B cell (primary cell): ENCODE data around the gene C1orf115. TPM values are rescaled to one million over a fixed set of nuclear protein-coding genes. Genes with fewer than 3 reads are reported as not detected.
A peak's percentile ranks its signal among the peaks of the same experiment; 100 is the strongest.

Experiments used
- ATAC-seq: fragments of 200-7000 bp; cut with Tn5 transposase; one replicate; pipeline ENCODE4 v1.10.0; 2021; ENCODE audit warnings: low read depth, mild to moderate bottlenecking, moderate number of reproducible peaks, moderate library complexity
- CTCF ChIA-PET: fragments of 350-600 bp; sonication (Branson Sonifier 250); formaldehyde crosslinking; loops from one replicate; lab custom pipeline; 2021; ENCODE audit warnings: antibody characterized with exemption, inconsistent platforms; lab: Charles Lee
- POLR2A ChIA-PET: fragments of 350-600 bp; sonication (Branson Sonifier 250); formaldehyde crosslinking; loops from one replicate; lab custom pipeline; 2021; ENCODE audit warnings: antibody characterized with exemption; lab: Charles Lee
- DNase-seq: peaks from one replicate; pipeline ENCODE4 v3.0.0; 2013
- H2AFZ ChIP-seq: 2 replicates; pipeline ENCODE4 v1.6.1; 2012; ENCODE audit warnings: mild to moderate bottlenecking, low read depth, low read length; ENCODE audit not compliant: insufficient read depth, poor library complexity, severe bottlenecking
- H3K27ac ChIP-seq, 2 donors: 1 replicate in 1 of 2; 2 replicates in 1 of 2; pipeline ENCODE4 v1.5.1; 2012 to 2013; ENCODE audit warnings: low read length in 2 of 2, mild to moderate bottlenecking in 2 of 2, moderate library complexity in 1 of 2
- H3K27me3 ChIP-seq, 4 experiments: fragments of 200-600 bp in 1 of 4; sonication (generic) in 1 of 4; replicated peaks in 1 of 4; 1 replicate in 2 of 4; 2 replicates in 2 of 4; pipeline versions ENCODE4 v1.6.1 to v1.7.0; 2013 to 2016; ENCODE audit warnings: low read length in 3 of 4, mild to moderate bottlenecking in 2 of 4, mixed read lengths in 1 of 4, moderate library complexity in 1 of 4; ENCODE audit not compliant: insufficient read depth in 4 of 4, control insufficient read depth in 3 of 4; ENCODE audit errors: control extremely low read depth in 1 of 4
- H3K36me3 ChIP-seq, 2 experiments: replicated peaks in 1 of 2; 1 replicate in 1 of 2; 2 replicates in 1 of 2; pipeline versions ENCODE4 v1.6.1 to v1.7.1; 2013; ENCODE audit warnings: low read length in 1 of 2; ENCODE audit not compliant: insufficient read depth in 2 of 2, control insufficient read depth in 1 of 2; ENCODE audit errors: control extremely low read depth in 1 of 2, extremely low read depth in 1 of 2
- H3K4me1 ChIP-seq, 2 donors: fragments of 200-600 bp in 1 of 2; sonication (generic) in 1 of 2; 1 replicate in 1 of 2; 2 replicates in 1 of 2; pipeline versions ENCODE4 v1.5.1 to v1.6.1; 2013 to 2017; ENCODE audit warnings: low read length in 2 of 2; ENCODE audit not compliant: control insufficient read depth in 2 of 2, insufficient read depth in 2 of 2
- H3K4me2 ChIP-seq: replicated peaks from 2 replicates; pipeline ENCODE3; 2012; ENCODE audit warnings: mild to moderate bottlenecking, low read depth, low read length; ENCODE audit not compliant: poor library complexity, severe bottlenecking
- H3K4me3 ChIP-seq, 5 experiments: fragments of 200-600 bp in 1 of 5; sonication (generic) in 1 of 5; 1 replicate in 3 of 5; 2 replicates in 2 of 5; pipeline versions ENCODE4 v1.5.1 to v1.7.0; 2011 to 2016; ENCODE audit warnings: low read length in 4 of 5, mild to moderate bottlenecking in 4 of 5, low read depth in 2 of 5, control low read depth in 1 of 5, moderate library complexity in 1 of 5; ENCODE audit not compliant: insufficient read depth in 1 of 5; ENCODE audit errors: control extremely low read depth in 1 of 5, extremely low read depth in 1 of 5
- H3K79me2 ChIP-seq: fragments of 200-600 bp; sonication (generic); one replicate; pipeline ENCODE4 v1.6.0; 2016; ENCODE audit warnings: low read length; ENCODE audit not compliant: control insufficient read depth, insufficient read depth
- H3K9ac ChIP-seq: fragments of 200-600 bp; sonication (generic); 2 replicates; pipeline ENCODE4 v1.6.1; 2017; ENCODE audit warnings: mild to moderate bottlenecking, low read length, moderate library complexity
- H3K9me3 ChIP-seq, 3 donors: one replicate each; pipeline versions ENCODE4 v1.6.1 to v1.7.1; 2013; ENCODE audit warnings: low read length in 2 of 3; ENCODE audit not compliant: control insufficient read depth in 2 of 3, insufficient read depth in 1 of 3; ENCODE audit errors: control extremely low read depth in 1 of 3
- H4K20me1 ChIP-seq: 2 replicates; pipeline ENCODE4 v1.6.0; 2012; ENCODE audit warnings: mild to moderate bottlenecking, low read length; ENCODE audit not compliant: insufficient read depth, control insufficient read depth, poor library complexity, severe bottlenecking
- H3K27ac Mint-ChIP-seq: one replicate; pipeline ENCODE4 v1.8.0; 2021; ENCODE audit warnings: mixed read lengths
- H3K27me3 Mint-ChIP-seq: one replicate; pipeline ENCODE4 v1.8.0; 2021; ENCODE audit warnings: mixed read lengths
- H3K4me1 Mint-ChIP-seq: one replicate; pipeline ENCODE4 v1.8.0; 2021; ENCODE audit warnings: mixed read lengths
- H3K4me3 Mint-ChIP-seq: one replicate; pipeline ENCODE4 v1.8.0; 2021; ENCODE audit warnings: mixed read lengths
- H3K9me3 Mint-ChIP-seq: one replicate; pipeline ENCODE4 v1.8.0; 2022; ENCODE audit warnings: mixed read lengths; ENCODE audit not compliant: insufficient read depth
- EZH2 ChIP-seq: IDR thresholded peaks from 2 replicates; pipeline ENCODE4 v1.6.1; 2012; ENCODE audit warnings: borderline replicate concordance, low read depth, mild to moderate bottlenecking, moderate library complexity, low read length; ENCODE audit not compliant: insufficient read depth, poor library complexity, severe bottlenecking
- WGBS: methylation state at CpG from one replicate; pipeline ENCODE4 v1.1.5; 2013; ENCODE audit warnings: missing lambda C conversion rate; ENCODE audit not compliant: insufficient coverage; 5-methylcytosine and 5-hydroxymethylcytosine counted together
- intact Hi-C: fragments of 100-400 bp; cut with micrococcal nuclease; formaldehyde crosslinking; loops from one replicate; pipeline ENCODE4 v1.10.0; 2022
- polyA plus RNA-seq: library from polyadenylated mRNA; depleted of rRNA; stranded (reverse); fragments of >200 nt; gene quantifications from 2 replicates; pipeline ENCODE4 v1.2.3, GENCODE V29; 2012
- total RNA-seq, 2 donors: library from RNA; stranded (reverse); fragments of 120-200 nt in 1 of 2; gene quantifications; 1 replicate in 1 of 2; 2 replicates in 1 of 2; pipeline versions ENCODE4 v1.2.3 to v1.2.4, GENCODE V29; 2013 to 2022
- TF ChIP-seq, protein P1 (sequence below): fragments of 200-600 bp; IDR thresholded peaks from one replicate; pipeline ENCODE4 v1.8.0; 2022; ENCODE audit warnings: antibody characterized with exemption, mild to moderate bottlenecking

C1orf115 gene
- total and polyA plus RNA-seq, 2 donors (not counting 1 experiment from before 2014, with no cell fraction given): 6.4 to 19.5 TPM

DNA sequence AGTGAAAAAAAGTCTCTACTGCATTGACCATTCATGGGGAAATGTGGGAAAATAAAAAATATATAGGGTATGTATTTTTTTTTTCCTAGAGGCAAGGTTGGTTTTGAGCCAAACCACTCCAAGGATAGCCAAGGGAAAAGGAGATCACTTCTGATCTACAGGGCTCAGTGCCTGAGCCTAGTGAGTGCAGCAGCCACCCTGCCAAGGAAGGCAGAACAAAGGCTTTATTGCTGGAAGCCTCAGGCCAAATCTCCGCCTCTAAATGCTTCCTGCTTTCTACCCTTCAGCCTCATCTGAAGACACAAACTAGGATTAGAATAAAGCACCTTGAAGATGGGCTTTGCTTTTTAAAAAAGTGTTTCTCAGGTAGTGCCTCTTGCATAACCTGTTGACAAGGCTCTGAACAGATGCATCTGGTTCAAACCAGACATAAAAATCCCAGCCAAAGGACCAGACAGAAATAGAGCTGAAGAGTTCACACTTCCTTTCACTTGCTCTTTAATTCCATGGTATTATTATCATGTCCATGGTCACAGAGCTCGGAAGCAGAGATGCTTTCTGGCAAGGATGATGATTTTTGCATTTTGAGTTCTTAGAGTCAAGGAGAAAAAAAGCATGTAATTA is 10.5 kb downstream of the C1orf115 start:
- no peaks in the 10 kb centered on the region for H3K9me3 Mint-ChIP-seq

DNA sequence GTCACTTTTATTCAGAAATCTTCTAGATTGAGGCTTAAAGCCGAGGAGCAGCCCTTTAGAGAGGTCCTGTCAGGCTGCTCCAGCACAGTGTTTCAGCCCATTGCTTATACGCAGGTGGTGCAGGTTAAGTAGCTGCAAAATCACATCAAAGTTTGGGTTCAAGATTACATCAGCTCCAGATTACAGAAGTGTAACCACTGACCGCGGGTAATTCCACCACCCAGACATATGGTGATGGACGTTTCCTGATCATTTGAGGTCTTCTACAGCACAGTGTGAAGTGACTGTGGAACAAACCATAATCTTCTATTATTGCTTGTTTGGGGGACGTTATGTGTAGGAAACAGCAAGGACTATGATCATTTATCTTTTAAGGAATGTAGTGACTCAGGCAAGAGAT is 11.8 kb downstream of the C1orf115 start:
- no peak for TF ChIP-seq EZH2
- TF ChIP-seq, protein P1, sequence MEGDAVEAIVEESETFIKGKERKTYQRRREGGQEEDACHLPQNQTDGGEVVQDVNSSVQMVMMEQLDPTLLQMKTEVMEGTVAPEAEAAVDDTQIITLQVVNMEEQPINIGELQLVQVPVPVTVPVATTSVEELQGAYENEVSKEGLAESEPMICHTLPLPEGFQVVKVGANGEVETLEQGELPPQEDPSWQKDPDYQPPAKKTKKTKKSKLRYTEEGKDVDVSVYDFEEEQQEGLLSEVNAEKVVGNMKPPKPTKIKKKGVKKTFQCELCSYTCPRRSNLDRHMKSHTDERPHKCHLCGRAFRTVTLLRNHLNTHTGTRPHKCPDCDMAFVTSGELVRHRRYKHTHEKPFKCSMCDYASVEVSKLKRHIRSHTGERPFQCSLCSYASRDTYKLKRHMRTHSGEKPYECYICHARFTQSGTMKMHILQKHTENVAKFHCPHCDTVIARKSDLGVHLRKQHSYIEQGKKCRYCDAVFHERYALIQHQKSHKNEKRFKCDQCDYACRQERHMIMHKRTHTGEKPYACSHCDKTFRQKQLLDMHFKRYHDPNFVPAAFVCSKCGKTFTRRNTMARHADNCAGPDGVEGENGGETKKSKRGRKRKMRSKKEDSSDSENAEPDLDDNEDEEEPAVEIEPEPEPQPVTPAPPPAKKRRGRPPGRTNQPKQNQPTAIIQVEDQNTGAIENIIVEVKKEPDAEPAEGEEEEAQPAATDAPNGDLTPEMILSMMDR: no peak
- Mint-ChIP-seq H3K4me1 (peaks cover 10% of the 10 kb centered on the region), H3K9me3 (no peaks in the 10 kb centered on the region), H3K27ac (no peak overlapping the region), H3K27me3 (no peaks in the 10 kb centered on the region), H3K4me3 (no peak overlapping the region)
- no peaks in the 10 kb centered on the region for H3K9me3 ChIP-seq
- POLR2A ChIA-PET: no interaction called here
- 69% methylated on average over 3 of the region's 6 CpGs for WGBS
- no peak overlapping the region for H3K4me3 ChIP-seq
- H3K9ac ChIP-seq: no peak overlapping the region
- H2AFZ ChIP-seq: no peak overlapping the region
- peak; percentile 28 for ATAC-seq
- no peaks in the 10 kb centered on the region for H3K36me3 ChIP-seq
- DNase-seq: no peak
- H4K20me1 ChIP-seq: no peaks in the 10 kb centered on the region
- no peak overlapping the region for H3K4me2 ChIP-seq
- CTCF ChIA-PET: interaction anchor here (1.9 to 2.7 kb wide), 3 partner anchors 9 to 74 kb away, joined by 8 to 10 read pairs (median 8); no protein-coding TSS in a partner anchor
- intact Hi-C loops: no loop called here
- no peaks in the 10 kb centered on the region for H3K79me2 ChIP-seq
- H3K27ac ChIP-seq: no peak overlapping the region
- peaks cover 0 to 4% of the 10 kb centered on the region in 2 donors for H3K4me1 ChIP-seq
- no peaks in the 10 kb centered on the region for H3K27me3 ChIP-seq

More for the DNA sequence above, 10.5 kb downstream of the C1orf115 start:
- no peaks in the 10 kb centered on the region for H3K9me3 ChIP-seq
- no peaks in the 10 kb centered on the region for H3K27me3 Mint-ChIP-seq
- intact Hi-C loops: no loop called here
- H3K4me1 ChIP-seq: peaks cover 0 to 4% of the 10 kb centered on the region in 2 donors
- H4K20me1 ChIP-seq: no peaks in the 10 kb centered on the region
- no peak overlapping the region for H3K4me3 ChIP-seq
- TF ChIP-seq EZH2: no peak
- TF ChIP-seq, protein P1: no peak
- no peak overlapping the region for H3K4me3 Mint-ChIP-seq
- ChIA-PET POLR2A (no interaction called here), CTCF (interaction anchor here (0.6 kb wide), 1 partner anchor 9 kb away, joined by 3 read pairs; no protein-coding TSS in a partner anchor)
- no peaks in the 10 kb centered on the region for H3K36me3 ChIP-seq
- H3K27me3 ChIP-seq: no peaks in the 10 kb centered on the region
- DNase-seq (no peak), ATAC-seq (no peak)
- H3K27ac ChIP-seq: no peak overlapping the region
- H2AFZ ChIP-seq: no peak overlapping the region
- H3K27ac Mint-ChIP-seq: no peak overlapping the region
- peaks cover 6% of the 10 kb centered on the region for H3K4me1 Mint-ChIP-seq
- 83% methylated on average over 1 of the region's 2 CpGs for WGBS
- H3K9ac ChIP-seq: no peak overlapping the region
- no peaks in the 10 kb centered on the region for H3K79me2 ChIP-seq
- no peak overlapping the region for H3K4me2 ChIP-seq
